Activated CD8-positive, alpha-beta memory T cell treated with anti-CD3 and anti-CD28 coated beads, Interleukin-2, amount 50 U/mL, for 4 hours (primary cell): Measurements from ENCODE around the gene NMNAT2.
"Not testable (repeated sequence)": the region's sequence is repeated elsewhere in the genome, so short reads cannot be mapped to it uniquely, and the experiment has no call there.

Source experiments
- DNase-seq: peaks from one replicate; pipeline ENCODE4 v3.0.0-alpha.2; 2020

Gene NMNAT2

DNA sequence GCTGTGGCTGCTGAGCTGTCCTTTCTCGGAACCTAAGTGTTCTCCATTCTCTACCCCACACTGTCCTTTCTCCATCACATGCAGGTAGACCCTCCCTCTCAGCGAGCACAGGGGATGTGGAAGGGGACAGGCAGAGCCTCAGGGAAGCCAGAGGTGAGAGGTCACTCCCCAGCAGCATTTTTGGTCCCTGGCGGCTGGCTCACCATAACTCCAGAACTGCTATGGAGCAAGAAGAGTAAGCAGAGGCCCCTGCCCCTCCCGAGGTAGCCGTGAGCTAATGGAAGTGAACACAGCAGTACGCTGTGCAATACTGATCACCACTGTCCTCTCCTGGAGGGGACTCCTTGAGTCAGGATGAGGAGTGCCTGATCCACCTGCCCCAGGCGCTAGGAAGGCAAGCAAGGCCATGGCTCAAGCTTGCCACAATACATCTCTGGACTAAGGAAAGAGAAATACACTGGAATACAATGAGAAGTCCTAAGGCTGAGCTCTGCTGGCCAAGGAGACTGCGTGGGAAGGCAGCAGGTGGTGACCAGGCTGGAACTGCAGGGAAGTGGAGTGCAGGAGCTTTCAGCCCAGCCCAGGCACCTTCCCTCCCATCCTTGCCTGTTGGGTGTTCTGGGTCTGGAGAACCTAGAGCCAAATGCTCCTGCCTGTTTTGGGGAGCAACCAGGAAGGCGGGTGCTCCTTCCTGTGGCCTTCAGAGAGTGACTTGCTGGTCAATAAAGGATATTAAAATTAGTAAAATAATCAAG is 135.9 kb downstream of the NMNAT2 start:
- no peak for DNase-seq

DNA sequence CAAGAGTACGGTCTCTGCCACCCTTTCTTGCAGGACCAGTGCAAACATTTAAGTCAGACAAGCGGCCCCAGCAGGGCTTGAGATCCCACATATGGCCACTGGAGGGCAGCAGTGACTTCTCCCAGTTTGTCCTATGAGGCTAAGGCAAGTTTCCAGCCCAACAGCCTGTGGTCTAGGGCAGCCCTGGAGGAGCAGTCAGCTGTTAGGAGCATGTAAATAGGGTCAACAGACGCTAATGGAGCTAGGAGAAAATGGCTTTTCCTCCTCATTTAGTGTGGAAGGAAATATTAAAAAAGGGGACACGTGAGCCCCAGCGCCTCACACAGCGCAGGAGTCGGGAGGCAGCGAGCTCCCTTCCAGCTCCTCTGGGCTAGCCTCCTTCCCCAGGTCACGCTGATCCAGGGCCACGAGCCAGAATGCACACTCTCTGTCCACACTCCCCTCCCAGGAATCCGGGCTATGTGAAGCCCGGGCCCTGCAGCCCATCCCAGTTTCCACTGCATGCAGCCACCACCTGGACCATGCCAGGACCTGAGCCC is 136.6 kb downstream of the NMNAT2 start:
- peak; percentile 71 for DNase-seq

DNA sequence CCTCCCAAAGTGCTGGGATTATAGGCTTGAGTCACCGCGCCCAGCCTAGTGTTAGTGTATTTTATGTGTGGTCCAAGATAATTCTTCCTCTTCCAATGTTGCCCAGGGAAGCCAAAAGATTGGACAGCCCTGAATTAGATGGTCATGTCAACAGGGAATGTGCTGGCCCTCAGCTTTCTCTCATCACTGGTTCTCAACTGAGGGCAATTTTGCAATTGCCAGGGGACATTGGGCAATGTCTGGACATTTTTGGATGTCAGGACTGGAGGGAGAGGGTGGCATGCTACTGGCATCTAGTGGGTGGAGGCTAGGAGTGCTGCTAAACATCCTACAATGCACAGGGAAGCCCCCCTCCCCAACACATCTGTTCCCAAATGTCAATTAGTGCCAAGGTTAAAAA is 137.1 kb downstream of the NMNAT2 start:
- no peak for DNase-seq

DNA sequence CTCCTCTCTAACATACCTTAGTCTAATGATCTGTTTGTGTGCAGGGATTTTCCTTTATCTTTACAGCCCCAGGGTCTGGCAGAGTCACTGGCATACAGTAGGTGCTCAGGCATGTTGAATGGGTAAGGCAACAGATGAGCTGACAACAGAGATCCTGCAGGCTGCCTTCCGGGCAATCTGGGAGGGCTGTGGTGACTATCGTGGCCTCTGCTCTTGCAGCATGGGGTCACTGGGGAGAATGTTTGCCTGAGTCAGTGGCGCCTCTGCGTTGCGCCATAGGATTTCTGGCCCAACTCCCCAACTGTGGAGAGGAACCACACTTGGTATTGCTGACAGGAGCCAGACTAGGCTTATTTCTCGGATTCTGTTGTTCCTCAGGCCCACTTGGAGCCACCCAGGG is 138.3 kb downstream of the NMNAT2 start:
- no peak for DNase-seq

DNA sequence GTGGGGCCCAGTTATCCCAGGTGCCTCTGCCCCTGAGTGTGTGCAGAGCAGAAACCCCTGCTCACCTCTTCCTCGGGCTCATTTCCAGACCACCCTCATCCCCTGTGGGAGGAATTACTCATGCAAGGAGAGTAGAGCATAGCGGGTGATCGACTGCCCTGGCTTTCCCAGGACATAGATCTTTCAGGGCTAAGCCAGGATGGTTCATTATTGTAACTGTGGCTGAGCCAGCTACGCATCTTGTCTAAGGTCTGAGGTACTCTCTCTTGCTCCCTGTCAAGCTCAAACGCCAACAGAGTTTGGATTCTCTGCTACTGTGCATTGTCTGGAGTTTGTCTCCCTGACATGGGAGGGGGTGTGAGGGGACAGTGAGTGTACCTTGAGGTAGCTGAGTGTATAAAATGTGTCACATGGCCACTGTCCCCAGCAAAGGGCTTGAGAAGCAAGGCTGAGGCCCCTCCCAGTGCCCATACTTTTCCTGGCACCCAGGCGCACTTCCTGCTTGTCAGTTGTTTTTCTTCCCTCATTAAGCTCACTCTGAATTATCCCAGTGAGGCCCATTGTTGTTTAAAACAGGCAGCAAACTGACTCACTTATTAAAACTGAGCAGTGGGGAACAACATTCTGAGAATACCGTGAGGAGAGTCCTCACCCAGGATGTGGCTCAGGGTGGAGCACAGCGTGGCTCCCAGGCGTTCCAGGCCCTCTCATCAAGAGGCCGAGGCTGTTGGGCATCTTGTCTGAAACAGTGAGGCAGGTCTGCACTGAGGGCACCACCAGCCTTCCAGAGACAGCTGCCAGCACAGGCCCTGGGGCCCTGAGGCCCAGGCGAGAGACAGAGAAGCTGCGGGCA is 139.2 kb downstream of the NMNAT2 start:
- no peak for DNase-seq

DNA sequence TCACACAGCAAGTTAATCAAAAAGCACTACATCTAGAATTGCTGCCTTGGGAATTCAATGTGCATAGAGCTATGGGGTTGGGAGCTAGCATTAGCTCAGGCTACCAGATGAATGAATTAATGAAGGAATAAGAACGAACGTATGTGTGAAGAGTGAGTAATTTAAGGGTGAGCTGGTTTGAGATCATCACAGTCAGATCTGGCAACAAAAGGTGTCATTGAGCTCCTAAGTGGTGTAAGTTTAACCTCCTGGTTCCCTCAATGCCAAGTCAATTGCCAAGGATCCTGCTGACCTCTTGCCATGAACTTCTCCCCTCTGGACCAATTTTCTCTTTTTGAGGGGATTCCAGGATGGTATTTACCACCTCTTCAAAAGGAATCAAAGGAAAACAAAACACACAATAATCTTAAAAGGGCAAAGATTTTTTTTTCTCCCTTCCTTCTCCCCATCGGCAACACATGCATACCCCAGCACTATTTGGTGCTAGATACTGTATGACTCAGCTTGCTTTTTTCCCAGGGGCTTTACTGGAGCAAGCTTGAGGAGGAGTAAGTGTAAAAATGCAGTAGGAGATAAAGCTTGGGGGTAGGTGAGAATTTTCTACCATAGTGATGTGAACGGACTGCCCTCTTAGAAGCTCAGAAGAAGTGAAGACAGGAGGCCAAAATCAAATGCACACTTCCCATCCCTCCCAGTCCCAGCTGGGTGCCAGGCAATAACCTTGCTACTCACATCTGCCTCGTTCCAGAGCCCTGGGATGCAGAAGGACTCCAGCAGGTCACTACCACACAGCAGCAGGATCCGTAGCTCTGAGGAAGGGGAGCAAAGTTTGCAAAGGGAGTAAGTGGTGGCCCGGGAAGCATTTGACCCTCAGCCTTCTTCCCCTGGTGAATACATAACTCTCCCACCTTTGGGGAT is 140.1 kb downstream of the NMNAT2 start:
- no peak for DNase-seq

DNA sequence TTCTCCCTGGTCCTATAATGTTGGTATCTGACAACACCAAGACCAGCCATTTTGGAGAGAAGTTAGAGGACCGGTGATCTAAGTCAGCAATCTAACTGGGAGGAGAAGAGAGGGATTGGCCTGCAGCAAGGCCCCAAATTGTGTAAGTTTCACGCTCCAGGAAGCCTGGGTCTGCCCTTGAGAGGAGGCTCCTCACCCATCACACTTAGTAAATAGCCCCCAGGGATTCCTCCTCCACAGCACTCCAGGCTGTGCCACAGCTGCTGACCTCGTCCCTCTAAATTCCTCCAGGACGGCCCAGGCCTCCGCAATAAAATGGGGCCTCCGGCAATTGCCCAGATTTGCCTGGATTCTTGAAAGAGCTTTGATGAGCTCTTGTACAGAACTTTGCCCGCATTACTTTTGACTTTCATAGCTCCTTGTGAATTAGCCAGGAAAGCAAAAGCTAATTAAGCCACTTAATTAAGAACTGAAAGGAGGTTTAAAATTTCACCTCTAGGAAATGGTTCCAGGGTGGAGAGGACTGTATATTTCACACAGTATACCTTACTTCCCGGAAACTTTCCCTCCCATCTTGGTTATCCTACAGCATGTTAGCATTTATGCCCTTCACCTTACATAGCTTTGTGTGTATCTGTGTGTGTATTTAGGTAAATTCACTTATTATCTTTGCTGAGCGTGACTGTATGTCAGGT is 141.6 kb downstream of the NMNAT2 start:
- DNase-seq, result no peak

DNA sequence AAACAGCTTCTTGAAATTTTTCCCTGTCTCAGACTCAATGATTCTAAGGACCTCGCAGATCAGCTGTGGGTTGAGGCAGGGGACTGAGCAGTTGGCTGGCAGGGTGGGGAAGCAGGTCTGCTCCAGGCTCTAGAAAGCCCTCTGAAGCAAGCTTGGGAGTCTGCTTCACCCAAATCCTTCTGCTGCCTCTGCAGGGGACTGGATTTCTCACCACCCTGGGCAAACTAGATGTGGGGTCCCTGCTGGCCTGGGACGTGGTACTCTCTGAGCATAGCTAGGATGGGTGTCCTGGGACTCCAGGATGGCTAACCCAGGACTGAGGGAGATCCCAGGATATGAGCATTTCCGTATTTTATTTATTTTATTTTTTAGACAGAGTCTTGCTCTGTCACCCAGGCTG is 142.9 kb downstream of the NMNAT2 start:
- DNase-seq, result no peak

DNA sequence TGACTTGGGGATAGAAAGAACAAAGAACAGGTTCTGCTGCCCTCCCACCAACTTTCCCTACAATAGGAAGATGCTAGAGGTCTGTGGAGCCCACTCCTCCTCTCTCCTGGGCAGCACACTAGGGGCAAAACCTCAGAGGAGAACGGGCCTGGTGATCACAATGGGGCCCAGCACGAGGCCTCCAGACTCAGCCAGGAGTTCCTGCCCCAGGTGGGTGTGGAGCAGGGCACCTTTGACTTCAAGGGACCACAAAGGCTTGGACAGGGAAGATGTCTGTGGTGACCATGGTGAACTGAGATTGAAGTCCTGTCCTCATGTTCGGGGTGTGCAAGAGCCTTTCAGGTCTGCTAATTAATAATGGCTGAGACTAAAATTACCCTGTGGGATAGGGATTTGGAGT is 143.3 kb downstream of the NMNAT2 start:
- DNase-seq, result no peak

DNA sequence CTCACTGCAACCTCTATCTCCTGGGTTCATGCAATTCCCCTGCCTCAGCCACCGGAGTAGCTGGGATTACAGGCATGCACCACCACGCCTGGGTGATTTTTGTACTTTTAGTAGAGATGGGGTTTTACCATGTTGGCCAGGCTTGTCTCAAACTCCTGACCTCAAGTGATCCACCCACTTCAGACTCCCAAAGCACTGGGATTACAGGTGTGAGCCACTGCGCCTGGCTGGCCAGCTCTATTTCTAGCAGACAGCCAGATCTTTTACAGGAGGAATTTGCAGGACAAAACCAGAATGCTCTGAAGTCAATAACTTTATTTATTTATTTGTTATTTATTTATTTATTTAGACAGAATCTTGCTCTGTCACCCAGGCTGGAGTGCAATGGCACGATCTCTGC is 144.2 kb downstream of the NMNAT2 start:
- DNase-seq, result not testable (repeated sequence)

DNA sequence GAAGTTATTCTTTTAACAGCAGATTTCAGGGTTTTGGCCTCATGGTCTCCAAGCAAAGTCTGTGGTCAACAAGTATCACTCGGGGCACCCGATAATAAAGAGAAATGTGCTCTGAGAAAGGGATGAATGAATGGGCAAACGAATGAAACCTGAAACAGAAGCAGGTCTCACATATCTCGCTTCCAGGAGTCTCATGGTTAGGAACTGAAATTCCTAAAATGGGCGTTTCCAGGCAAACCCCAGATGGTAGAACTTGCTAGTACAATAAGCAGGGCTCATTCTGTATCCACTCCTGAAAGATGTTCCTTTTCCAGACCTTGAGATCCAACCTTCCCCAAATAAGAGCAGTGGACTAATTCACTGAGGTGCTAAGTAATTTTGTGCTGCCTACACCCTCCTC is 144.9 kb downstream of the NMNAT2 start:
- no peak for DNase-seq

DNA sequence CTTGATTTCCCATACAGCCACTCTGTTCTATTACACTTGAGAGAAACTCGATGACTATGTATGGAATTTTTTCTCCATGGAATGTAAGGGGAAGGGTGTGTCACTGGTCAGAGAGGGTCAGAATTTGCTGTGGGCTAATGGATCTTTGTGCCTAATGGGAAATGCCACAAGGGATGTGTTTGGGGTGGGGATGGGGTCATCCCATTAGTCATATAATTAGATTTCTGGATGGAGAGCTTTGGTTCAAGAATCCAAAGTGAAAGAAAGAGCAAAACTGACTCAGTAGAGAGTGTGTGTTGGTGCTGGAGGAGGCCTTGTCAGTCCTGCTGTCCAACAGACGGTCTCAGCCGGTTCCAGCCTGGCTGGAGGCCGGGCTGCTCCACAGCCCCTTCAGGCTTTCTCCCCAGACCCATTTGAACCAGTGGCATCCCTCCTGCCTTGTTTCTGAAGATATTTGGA is 145.8 kb downstream of the NMNAT2 start:
- DNase-seq, result no peak

DNA sequence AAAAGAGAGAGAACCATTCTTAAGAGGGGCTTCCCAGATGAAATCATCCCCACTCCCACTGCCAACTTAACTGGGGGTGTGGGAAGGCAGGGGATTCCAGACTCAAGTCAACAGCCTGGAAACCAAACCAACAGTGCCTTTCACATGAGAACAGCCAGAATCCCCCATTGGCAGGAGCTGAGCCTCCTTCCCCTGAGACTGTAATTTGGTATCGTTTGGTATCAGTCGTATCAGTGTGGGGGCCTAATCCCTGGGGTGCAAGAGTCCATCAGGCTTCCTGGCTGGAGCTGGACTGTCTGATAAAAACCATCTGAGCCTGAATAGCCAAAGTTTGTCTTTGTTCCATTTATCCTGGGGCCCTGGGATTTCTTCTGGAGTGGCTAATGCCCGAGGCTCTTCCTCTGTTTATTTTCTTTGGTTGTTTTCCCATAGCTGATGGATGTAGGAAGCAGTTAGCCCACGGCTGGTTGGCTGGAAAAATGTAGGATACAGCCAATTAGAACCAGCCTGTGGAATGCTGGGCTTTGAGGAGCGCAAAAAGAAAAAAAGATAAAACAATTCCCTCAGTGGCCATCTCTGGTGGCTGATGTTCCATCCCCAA is 147.5 kb downstream of the NMNAT2 start:
- DNase-seq, result no peak

DNA sequence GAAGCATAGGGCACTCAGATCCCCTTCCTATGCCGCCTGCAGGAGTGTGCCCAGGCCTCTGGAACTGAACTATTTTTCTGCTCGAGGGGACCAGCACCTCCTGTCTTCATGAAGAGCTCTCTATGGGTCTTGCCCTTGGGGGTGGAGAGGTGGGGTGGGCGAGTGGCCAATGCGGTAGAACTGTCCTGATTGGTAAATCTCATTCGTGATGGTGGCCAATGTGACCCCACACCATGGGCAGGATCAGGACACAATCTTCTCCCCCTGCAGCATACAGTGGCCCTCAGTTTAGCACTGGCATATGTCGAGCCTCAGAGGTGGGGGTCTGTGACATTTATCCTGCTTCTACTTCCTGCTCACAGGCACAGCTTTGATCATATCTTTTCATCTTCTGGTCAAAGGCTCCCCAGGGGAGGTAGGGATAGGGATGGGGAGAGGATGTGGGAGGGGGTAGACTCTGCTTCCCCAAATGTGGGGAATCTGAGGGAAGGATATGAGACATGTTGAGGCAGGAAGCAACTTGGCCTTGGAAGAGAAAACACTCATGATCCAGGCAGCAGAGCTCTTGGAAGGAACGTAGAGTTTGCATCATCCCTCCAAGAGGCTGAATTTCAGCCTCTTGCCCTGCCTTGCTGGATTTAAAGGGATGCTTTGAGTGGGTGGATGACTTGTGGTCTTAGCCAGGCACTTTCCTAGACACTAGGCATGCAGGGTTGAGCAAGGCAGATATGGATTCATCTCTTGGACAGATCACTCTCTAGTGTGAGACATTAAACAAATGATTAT is 150.3 kb downstream of the NMNAT2 start:
- no peak for DNase-seq

DNA sequence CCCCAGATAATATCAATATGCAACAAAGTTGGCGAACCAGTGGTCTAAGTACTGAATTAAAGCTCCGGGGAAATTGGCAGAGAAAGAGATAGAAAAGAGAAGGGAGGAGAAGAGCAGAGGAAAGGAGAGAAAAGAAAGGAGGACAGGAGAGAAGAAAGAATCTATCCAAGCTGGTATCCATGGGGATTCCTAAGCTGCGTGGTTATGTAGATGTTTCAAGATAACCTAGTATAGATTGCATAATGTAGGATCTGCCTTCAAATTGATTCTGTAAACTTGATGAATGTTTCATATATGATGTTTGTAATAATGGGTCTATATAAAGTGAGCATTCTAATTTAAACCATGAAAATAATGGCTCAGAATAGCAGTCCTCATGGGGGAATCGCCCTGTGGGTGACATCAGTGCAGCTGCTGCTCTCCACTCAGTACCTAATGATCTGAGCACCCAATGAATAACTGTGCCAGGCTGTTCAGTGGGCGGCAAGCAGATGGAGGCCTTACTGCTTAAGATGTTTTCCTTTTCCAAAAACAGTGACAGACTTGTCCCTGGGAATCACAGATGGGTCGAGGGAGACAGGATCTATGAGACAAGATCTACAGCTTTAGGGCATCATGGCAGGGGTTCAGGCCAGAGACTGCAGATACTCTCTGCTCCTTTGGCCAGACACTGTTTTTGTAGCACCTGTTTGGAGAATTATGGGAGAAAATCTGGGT is 154.1 kb downstream of the NMNAT2 start:
- no peak for DNase-seq

DNA sequence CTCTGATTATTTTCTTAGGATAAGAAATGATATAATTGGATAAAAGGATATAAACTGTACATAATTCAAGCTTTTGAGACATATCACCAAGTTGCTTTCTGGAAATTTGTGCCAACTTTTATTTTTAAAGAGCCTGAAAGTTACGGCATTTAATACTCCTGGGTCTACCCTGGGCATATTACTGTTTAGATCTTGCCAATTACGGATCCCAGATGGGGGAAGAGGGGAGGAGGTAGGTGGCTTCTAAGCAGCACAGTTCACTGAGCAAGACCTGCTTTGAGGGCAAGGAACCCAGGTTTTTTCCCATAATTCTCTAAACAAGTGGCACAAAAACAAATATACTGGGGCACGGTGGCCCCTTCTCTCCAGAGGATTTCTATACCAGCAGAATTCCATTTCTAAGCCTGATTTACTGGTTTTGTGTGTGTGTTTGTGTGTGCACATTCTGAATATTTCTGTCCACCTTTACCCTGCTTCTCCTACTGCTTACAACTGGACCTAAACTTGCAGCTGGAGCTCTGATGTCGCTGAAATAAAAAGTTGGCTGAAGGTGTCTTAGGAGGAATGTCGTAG is 155.5 kb downstream of the NMNAT2 start:
- DNase-seq, result no peak

DNA sequence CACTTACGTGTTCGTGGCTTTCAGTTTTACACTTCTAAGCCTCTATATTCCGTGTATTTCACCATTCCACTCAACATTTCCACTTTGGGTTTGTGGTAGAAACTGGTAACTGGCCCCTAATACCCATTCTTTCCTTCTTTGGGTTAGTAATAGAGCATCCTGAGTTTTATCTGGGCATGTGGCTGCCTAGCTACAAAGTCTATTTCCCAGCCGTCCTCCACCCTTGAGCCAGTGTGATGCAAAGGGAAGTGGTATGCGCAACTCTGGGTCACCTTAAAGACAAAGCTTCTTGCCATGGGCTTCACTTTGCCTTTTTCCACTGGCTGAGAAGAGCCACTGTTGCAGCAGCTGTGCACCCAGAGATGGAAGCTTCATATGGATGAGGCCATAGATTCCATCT is 158.3 kb downstream of the NMNAT2 start:
- DNase-seq, result no peak

DNA sequence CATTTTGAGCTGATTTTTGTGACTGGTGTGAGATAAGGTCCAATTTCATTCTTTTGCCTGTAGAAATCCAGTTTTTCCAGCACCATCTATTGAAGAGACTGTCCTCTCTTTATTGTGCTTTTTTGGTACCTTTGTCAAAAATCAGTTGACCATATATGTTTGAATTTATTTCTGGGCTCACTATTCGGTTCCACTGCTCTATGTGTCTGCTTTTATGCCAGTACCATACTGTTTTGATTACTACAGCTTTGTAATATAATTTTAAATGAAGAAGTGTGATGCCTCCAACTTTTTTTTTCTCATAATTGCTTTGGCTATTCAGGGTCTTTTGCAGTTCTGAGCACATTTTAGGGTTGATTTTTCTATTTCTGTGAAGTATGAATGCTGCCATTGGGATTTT is 163.1 kb downstream of the NMNAT2 start:
- no peak for DNase-seq

DNA sequence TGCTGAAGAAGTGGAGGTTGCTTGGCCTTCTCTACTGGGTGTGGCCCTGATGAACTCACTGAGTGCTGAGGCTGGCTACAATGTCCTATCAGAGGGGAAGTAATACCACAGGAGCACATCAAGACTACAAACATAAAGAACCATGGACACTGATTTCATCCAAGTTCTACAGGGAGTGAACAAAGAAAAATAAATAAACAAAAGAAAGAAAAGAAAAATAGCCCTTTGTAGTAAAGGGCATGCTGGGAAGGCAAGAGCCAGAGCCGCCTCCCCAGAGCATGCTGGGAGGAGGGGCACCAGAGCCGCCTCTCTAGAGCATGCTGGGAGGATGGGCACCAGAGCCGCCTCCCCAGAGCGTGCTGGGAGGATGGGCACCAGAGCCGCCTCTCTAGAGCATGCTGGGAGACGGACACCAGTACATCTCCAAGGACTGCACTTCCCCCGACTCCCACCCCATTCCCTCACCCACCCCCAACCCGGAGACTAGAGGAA is 166.2 kb downstream of the NMNAT2 start:
- no peak for DNase-seq
